Ovary (tissue), 3 donors: ENCODE data around the gene LEO1.

Experiments
- EP300 ChIP-seq: sonication (generic); formaldehyde crosslinking; IDR thresholded peaks from one replicate; pipeline ENCODE4 v1.6.1; 2017; ENCODE audit warnings: antibody characterized with exemption
- POLR2A ChIP-seq: fragments of 450-650 bp; IDR thresholded peaks from one replicate; pipeline ENCODE4 v1.6.1; 2017; ENCODE audit warnings: antibody characterized with exemption, mild to moderate bottlenecking, moderate library complexity
- TF ChIP-seq, protein P1 (sequence below), 3 donors: fragments of 450-650 bp in 2 of 3; fragments of 200-600 bp in 1 of 3; IDR thresholded peaks; one replicate each; pipeline versions ENCODE4 v1.5.1 to v1.8.0; 2016 to 2022; ENCODE audit warnings: antibody characterized with exemption in 3 of 3, mild to moderate bottlenecking in 1 of 3
- donor health status: DM: no; HTN: no; CAD: no.

DNA sequence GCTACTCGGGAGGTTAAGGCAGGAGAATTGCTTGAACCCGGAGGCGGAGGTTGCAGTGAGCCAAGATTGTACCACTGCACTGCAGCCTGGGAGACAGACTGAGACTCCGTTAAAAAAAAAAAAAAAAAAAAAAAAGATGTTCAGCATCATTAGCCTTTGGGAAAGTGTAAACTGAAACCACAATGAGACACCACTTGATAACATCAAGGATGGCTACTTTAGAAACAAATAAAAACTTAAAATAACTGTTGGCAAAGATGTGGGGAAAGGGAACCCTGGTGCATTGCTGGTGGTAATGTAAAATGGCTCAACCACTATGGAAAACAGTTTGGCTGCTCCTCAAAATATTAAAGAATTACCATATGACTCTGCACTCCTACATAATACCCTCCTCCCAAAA, 1.9 kb downstream of the LEO1 start:
- TF ChIP-seq, protein P1, sequence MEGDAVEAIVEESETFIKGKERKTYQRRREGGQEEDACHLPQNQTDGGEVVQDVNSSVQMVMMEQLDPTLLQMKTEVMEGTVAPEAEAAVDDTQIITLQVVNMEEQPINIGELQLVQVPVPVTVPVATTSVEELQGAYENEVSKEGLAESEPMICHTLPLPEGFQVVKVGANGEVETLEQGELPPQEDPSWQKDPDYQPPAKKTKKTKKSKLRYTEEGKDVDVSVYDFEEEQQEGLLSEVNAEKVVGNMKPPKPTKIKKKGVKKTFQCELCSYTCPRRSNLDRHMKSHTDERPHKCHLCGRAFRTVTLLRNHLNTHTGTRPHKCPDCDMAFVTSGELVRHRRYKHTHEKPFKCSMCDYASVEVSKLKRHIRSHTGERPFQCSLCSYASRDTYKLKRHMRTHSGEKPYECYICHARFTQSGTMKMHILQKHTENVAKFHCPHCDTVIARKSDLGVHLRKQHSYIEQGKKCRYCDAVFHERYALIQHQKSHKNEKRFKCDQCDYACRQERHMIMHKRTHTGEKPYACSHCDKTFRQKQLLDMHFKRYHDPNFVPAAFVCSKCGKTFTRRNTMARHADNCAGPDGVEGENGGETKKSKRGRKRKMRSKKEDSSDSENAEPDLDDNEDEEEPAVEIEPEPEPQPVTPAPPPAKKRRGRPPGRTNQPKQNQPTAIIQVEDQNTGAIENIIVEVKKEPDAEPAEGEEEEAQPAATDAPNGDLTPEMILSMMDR (IDR thresholded peaks at IDR 0.05), result no peak
- TF ChIP-seq POLR2A, result no peak
- no peak for TF ChIP-seq EP300
